ENCODE data around the gene PUM1. TPM values are rescaled to one million over a fixed set of nuclear protein-coding genes. Genes with fewer than 3 reads are reported as not detected.

Gene PUM1
- total and polyA plus RNA-seq, 2 of the 8 experiments (the other 6 are each of a cell fraction or from before 2014, with no cell fraction given) = 122 to 177 TPM

GRCh38 chr1:30934613-30935012 is 130.9 kb downstream of the PUM1 start:
- H3K4me2 ChIP-seq (ENCODE audit: insufficient read depth in 1 of 2, low read depth in 2 of 2, low read length in 2 of 2) = no peak overlapping the region
- H3K4me1 ChIP-seq (replicated peaks in 1 of 4; ENCODE audit: control insufficient read depth in 3 of 4, insufficient read depth in 4 of 4, low read length in 3 of 4) = no peaks in the 10 kb centered on the region
- H3K56ac ChIP-seq (replicated peaks; ENCODE audit: insufficient read length, low read depth, low read length) = no peak overlapping the region
- no peak overlapping the region for H3K4ac ChIP-seq (replicated peaks; ENCODE audit: insufficient read length, low read depth, low read length)
- H3K23ac ChIP-seq (ENCODE audit: insufficient read length) = no peak overlapping the region
- no peak overlapping the region for H2BK12ac ChIP-seq (ENCODE audit: low read depth, low read length)
- H3K18ac ChIP-seq (ENCODE audit: extremely low read depth, low read length) = no peak overlapping the region
- peaks cover 13 to 63% (median 41%) of the 10 kb centered on the region in 4 experiments; a peak in 7 of 8 replicates for H3K36me3 ChIP-seq (ENCODE audit: control insufficient read depth in 2 of 4, insufficient read depth in 4 of 4, low read length in 3 of 4)
- CTCF ChIA-PET (ENCODE audit: partially characterized antibody) = interaction anchor here (1.4 to 27.2 kb wide), 3 partner anchors 21 to 138 kb away, joined by 3 to 1519 read pairs (median 4); no protein-coding TSS in a partner anchor
- no peak overlapping the region for H2AK5ac ChIP-seq (ENCODE audit: low read depth, low read length)
- POLR2A ChIA-PET (ENCODE audit: partially characterized antibody) = no interaction called here
- no peak overlapping the region for H4K5ac ChIP-seq (ENCODE audit: insufficient read length, low read depth, low read length)
- no peak overlapping the region for H4K91ac ChIP-seq (replicated peaks; ENCODE audit: insufficient read length, low read length)
- H3K23me2 ChIP-seq (ENCODE audit: low read depth, low read length) = no peaks in the 10 kb centered on the region
- H3K9ac ChIP-seq (replicated peaks in 1 of 4; ENCODE audit: extremely low read depth in 1 of 4, low read depth in 3 of 4, low read length in 3 of 4) = no peak overlapping the region
- H3K79me2 ChIP-seq (ENCODE audit: control insufficient read depth in 1 of 2, insufficient read depth in 2 of 2, low read length in 2 of 2) = no peaks in the 10 kb centered on the region
- H3K14ac ChIP-seq (ENCODE audit: insufficient read length) = no peak overlapping the region
- no peak overlapping the region for H4K8ac ChIP-seq (ENCODE audit: extremely low read depth, insufficient read depth, low read length)
- no peaks in the 10 kb centered on the region for H3K27me3 ChIP-seq (replicated peaks in 1 of 4; ENCODE audit: control insufficient read depth in 3 of 4, extremely low read depth in 1 of 4, insufficient read depth in 3 of 4, low read length in 3 of 4)
- no peak overlapping the region for H3K4me3 ChIP-seq (ENCODE audit: extremely low read depth in 1 of 4, insufficient read depth in 2 of 4, low read depth in 3 of 4, low read length in 4 of 4)
- no peak overlapping the region for H2BK120ac ChIP-seq (replicated peaks; ENCODE audit: low read depth, low read length)
- FAIRE-seq = no peak
- peaks cover 4 to 9% of the 10 kb centered on the region in 2 experiments for H4K20me1 ChIP-seq (replicated peaks in 1 of 2; ENCODE audit: control insufficient read depth in 1 of 2, insufficient read depth in 2 of 2, low read length in 2 of 2)
- 0 out of 2 replicates have a peak overlapping the region, but pooled peaks have one; percentile 71 for H2BK5ac ChIP-seq (ENCODE audit: low read depth, low read length)
- no peak for DNase-seq (ENCODE audit: low read depth in 1 of 2, low spot score in 2 of 2)
- WGBS, 2 experiments (ENCODE audit: extremely low coverage in 1 of 2, insufficient coverage in 1 of 2, insufficient read length in 1 of 2, insufficient replicate concordance in 2 of 2, low coverage in 1 of 2, low lambda C conversion rate in 2 of 2, missing lambda C conversion rate in 1 of 2) = 80% methylated on average over 3 of the region's 3 CpGs; no CpG with 5 or more reads in 1 of the 2 experiments
- H2AFZ ChIP-seq (ENCODE audit: low read length) = no peak overlapping the region
- no peak overlapping the region for H2BK15ac ChIP-seq (ENCODE audit: low read length)
- no peak overlapping the region for H2BK20ac ChIP-seq (ENCODE audit: low read length)
- H3K9me3 ChIP-seq (ENCODE audit: insufficient read depth in 2 of 2, low read depth in 1 of 2, low read length in 1 of 2) = no peaks in the 10 kb centered on the region
- no peak overlapping the region for H3K27ac ChIP-seq (ENCODE audit: low read depth, low read length)
- H3K79me1 ChIP-seq (ENCODE audit: low read depth, low read length) = no peaks in the 10 kb centered on the region; the same call in 1 of the 2 replicates
- no peak for TF ChIP-seq CEBPB (IDR thresholded peaks at IDR 0.05; ENCODE audit: low read depth, low read length)
- TF ChIP-seq POLR2AphosphoS5 (IDR thresholded peaks at IDR 0.05; ENCODE audit: low read depth, low read length) = no peak
- TF ChIP-seq SUZ12 (IDR thresholded peaks at IDR 0.05; ENCODE audit: low read length) = no peak
- TF ChIP-seq PHF8 (conservative IDR thresholded peaks at IDR 0.05; ENCODE audit: low read depth, low read length) = no peak
- TF ChIP-seq JUND (IDR thresholded peaks at IDR 0.05; ENCODE audit: low read length) = no peak
- TF ChIP-seq TAF1 (IDR thresholded peaks at IDR 0.05; ENCODE audit: low read depth, low read length) = no peak
- no peak for TF ChIP-seq SP4 (IDR thresholded peaks at IDR 0.05; ENCODE audit: low read length)
- no peak for TF ChIP-seq NRF1 (IDR thresholded peaks at IDR 0.05; ENCODE audit: low read depth, low read length)
- TF ChIP-seq HDAC6 (IDR thresholded peaks at IDR 0.05; ENCODE audit: low read depth, low read length) = no peak
- TF ChIP-seq E2F6 (IDR thresholded peaks at IDR 0.05) = no peak
- TF ChIP-seq SRF (IDR thresholded peaks at IDR 0.05; ENCODE audit: low read depth, low read length) = no peak
- no peak for TF ChIP-seq BRCA1 (IDR thresholded peaks at IDR 0.05; ENCODE audit: low read depth, low read length)

Data from H1 (cell line).